HG03103 (cell line): ENCODE measurements around the gene AGAP1.

Experiments used
- ATAC-seq: cut with Tn5 transposase; IDR thresholded peaks from one replicate; pipeline ENCODE4 v1.9.1; 2021; ENCODE audit warnings: low read depth; ENCODE audit not compliant: unreplicated experiment

Gene AGAP1

DNA sequence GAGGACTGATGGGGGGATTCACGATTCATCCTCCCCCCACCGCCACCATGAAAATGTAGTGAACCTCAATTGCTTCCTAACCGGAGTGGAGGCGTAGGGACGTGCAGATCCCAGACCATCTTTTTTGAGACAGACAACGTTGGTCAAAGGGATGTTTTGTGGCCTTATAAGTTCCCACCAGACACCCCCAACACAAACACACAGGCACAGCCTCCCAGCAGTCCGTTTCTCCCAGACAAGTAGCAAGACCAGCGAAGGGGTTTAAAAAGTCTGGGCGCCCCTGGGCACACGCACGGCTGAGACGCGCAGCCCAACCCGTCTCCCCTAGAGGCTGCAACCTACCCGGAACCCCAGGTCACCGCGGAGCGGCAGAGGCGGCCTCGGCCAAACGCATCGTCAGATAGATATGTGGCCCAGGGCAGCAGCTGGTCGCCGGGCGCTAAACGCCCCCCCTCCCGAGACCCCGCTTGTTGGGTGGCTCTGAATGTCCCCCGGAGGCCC lies 673.0 kb downstream of the AGAP1 start:
- ATAC-seq = no peak

DNA sequence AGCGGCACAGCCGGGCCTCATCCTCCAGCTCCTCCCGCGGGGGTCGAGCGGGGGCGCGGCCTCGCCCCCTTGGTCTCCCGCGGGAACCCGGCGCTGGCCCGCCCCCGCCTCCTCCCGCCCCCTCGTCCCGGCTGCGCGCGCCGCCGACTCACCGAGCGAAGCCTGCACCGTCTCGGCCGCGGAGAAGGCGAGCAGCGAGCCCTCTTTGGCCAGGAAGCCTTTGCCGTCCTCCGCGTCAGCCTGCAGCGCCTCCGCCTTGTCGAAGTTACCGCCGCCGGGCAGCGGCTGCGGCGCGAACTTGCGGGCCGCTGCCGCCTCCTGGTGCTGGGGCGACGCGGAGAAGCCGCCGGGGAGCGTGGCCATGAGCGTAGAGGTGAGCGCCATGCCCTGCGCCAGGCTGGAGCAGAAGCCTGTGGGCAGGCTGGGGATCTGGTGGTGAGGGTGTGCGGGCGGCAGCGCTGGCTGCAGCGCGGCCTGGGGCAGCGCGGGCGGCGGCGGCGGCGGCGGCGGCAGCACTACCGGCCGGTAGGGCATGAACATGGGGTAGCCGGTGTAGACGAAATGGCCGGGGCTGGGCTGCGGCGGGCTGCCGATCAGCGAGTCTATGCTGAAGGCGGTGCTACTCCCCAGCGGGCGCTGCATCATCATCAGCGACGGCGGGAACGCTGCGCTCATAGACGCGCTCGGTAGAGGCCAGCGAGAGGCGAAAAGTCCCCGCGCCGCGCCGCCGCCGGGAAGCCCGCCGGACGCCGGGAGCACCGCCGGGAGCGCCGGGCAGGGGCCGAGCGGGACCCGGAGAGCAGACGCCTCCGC lies 673.7 kb downstream of the AGAP1 start:
- ATAC-seq = no peak

DNA sequence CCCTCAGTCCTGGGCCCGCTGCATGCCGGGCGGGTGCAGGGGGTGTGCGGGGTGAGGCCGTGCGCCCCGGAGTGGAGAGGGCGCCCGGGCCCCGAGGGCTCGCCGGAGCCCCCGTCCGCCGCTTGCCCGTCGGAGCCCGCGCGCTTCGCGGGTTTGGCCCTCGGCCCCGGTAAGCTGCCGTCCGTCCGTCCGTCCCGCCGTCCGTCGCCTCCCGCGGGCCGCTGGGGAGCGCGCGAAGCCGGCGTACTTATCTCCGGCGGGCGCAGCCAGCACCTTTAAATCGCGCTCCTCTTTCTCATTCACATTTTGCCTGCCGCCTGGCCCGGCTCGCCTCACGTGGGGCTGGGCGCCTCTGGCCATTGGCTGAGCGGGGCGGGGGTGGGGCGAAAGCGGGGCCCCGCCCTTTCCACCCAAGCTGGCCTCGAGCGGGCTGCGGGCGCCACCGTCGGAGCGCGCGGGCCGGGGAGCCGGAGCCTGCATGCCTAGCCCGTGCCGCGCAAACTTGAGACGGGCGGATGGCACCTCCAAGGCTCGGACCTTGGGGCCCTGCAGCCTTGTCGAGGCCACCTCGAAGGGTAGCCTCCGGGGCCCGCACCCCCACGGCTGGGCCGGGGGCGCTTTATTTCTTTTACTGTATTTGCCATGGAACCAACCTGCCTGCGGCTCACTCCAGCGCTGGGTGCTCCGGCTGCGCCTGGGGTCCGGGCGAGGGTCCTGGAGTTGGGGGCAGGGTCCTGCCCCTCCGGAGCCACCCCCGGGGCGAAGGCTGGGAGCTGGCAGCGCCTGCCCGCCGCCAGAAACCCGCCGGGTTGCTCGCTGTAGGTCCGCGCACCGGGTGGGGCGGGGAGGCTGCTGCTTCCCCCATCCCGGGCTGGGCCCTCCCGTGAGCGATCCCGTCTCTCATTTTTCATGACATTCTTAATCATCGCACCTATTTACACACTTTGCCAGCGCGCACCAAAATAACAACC lies 674.6 kb downstream of the AGAP1 start, which contains the start of gene GBX2:
Gene GBX2, minus strand, starts transcription at position 277 of the 971 bp plus-strand sequence. CDS start 415 bp downstream, outside the sequence.
- ATAC-seq = no peak

DNA sequence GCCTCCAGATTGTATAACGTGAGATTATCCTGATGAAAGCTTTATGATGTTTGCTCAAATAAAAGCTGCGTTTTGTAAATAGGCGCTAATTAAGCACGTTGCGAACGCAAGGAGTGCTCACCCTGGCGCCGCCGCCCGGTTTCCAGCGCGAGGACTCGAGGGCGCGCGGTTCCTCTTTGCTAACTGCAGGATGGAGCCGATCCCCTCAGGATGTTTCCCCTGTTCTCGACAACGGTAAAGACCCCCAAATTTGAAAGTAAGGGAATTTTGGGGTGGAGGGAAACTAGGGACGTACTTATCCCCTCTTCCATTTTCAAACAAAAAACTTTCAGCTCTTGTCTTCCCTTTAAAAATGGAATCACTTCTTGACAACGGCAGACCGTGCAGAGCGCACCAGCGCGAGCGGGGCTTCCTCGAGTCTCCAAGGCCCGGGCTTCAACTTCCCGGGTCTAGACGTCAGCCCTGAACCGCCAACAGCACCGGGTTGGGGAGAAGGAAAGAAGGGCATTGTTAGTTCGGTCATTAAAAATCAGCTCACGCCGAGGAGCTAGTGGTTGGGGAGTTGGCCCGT lies 675.4 kb downstream of the AGAP1 start:
- no peak for ATAC-seq

DNA sequence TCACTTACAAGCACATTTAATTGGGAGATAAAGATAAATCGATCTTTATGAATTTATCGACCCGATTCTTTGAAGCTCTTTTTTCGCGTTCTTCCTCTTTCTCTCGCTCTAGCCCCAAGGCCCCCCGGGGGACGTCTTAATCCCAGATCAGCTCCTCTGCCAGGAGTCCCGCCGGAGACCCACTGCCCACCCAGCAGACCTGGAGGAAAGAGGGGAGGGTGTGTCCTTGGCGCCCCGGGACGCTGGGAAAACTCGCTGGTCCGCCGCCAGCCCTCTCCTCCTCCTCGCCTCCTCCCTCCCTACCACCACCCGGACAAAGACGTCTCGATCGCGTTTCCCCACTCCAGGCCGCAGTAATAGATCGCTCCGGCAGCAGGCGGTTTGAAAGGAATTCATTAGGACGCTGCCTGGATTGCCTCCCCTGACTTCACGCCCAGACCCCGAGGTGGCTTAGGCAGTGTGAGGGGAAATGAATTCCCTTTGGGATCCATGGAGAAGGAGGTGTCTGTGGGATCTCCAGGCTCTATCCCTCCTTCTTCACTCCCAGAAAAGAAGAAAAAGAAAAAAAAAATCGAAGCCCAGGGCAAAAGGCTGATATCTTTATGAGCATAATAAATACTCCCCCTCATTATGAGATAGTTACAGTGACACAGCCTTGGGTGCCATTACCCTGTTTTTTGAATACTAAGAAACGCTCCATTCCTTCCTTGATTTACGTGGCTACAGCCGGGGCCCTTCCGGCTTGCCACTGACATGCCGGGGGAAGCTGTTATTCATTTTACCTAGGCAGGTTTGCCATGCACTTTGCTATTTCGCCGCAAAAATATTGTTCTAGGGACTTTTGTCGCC lies 676.1 kb downstream of the AGAP1 start:
- no peak for ATAC-seq

DNA sequence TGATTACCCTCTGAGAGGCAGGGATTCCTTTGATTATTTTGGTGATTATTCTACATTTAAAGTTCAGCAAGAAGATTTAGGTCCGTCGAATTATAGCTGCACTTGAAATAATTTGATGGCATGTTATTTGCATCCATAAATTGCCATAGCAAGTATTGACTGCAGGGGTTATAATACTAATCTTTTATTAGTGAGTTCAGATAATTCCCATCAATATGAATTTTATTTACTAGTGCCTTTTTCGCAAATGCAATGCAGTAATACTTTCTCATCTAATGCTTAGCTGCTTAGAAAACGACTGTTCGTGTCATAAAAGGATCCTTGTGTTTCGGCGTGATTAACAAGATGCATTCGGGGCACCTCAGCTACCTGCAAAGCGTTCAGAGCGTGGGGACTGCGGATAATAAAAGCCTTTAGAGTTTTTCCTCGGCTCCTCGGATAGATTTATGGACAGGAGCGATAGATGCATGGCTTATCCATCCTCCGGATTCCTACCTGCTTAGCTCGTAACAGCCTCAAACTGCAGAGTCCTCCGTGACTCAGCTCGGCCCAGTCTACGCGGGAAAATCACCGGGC lies 676.8 kb downstream of the AGAP1 start:
- no peak for ATAC-seq

DNA sequence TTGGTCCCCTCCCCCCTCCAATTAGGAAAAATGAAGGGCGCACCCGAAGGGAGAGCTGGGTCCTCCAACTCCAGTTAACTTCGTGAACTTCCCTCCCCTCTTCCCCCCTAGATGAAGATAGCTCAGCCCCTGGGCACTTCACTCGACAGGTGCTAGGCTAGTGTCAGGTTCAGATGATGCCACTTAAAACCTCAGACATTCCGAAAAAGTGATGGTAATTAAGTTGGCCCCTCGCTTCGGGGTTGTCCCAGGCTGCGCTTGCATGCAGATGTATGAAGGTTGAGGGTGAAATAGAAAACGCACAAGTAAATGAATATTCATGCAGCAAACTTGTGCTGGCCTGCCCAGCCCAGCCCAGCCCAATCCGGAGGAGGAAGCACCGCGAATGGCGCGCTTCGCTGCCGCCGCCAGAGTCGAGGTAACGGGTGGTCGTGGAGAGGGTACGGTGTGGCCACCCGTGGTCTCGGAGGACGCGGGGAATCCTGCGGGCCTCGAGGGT lies 677.4 kb downstream of the AGAP1 start:
- ATAC-seq = no peak

DNA sequence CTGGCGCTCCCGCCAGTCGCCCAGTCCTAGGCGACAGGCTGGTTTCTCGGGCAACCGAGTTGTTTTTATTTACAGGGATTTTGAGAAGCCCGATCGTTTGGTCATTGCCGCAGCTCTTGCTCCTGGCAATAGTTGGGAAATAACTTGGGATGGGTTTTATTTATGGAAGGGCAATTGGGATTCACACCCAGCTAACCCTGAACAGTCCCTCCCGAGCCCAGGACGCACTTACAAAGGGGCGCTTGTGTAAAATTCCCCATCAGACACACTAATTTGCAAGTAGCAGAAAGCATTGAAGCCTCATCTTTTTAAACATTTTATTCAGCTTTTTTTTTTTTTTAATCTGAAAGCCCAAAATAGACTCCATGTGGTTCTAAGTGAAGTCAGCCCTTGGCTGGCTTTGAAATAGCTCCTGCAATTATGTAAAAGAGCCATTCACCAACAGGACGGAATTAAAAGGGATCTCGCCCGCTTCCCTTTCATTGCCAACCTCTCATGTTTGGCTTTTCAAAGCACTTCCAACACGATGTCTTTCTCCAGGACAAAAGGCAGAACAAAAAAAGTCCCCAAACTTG lies 677.9 kb downstream of the AGAP1 start:
- no peak for ATAC-seq

DNA sequence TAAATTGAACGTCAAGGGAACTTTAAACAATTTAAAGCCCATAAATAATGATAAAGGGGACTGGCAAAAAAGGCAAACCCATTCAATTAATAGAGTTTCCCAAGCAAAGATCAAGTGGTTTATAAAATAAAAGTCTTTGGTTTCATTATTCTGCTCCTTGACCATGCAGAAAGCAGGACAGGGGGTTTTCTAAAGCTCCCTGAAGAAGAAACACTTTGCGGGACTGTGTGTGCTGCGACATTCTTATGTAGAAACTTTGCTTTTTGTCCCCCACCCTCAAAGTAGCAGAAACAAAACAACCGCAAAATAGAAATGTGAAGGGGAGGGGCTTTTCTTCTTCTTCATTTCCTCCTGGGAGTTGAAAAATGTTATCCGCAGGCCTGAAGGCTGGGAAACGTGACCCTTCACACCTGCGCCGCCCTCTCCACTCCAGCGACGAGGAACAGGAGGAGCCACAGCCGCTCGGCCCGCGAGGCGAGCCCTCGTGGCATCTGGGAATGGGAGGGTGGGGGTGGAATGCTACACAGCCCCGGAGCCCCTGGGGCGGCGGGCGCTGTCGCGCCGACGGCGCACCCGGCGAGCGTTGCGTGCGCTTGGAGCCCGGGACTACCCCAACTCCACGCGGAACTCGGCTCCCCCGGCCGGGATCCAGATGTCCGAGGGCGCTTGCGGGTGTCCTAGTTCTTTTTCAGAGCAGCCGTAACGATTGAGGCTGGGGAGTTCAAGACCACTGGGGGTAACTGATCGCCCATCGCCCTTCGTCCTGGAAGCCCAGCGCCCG lies 678.6 kb downstream of the AGAP1 start:
- no peak for ATAC-seq

DNA sequence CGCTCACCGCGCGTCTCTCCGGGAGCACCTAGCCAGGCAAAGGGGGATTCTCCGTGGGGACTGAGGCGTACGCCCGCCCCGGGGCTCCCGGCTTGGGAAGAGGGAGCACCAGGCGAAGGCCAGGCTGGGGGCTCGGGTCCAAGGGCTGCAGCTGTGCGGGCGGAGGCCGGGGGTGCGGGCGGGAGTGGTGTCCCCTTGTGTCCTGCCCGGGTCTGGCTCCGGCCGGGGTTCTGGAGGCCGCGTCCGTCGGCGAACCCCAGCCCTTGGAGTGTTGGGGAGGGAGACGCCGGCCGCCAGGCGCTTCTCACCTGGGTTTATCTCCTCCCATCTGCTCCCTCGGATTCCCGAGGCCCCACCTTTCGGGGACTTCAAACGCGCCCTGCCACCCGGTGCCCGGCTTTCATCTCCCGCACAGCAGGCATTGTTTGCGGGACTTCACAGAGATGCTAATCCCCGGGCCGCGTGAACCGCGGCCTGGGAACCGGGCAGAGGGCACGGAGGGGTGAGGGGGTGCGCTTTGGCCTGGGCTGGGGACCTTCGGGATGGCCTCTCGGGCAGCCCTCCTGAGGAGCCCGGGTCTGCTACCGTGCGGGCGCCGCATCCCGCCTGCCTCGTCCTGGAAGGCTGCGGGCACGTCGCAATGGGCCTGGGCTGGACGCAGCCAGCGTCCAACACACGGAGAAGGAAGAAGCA lies 679.3 kb downstream of the AGAP1 start:
- no peak for ATAC-seq

DNA sequence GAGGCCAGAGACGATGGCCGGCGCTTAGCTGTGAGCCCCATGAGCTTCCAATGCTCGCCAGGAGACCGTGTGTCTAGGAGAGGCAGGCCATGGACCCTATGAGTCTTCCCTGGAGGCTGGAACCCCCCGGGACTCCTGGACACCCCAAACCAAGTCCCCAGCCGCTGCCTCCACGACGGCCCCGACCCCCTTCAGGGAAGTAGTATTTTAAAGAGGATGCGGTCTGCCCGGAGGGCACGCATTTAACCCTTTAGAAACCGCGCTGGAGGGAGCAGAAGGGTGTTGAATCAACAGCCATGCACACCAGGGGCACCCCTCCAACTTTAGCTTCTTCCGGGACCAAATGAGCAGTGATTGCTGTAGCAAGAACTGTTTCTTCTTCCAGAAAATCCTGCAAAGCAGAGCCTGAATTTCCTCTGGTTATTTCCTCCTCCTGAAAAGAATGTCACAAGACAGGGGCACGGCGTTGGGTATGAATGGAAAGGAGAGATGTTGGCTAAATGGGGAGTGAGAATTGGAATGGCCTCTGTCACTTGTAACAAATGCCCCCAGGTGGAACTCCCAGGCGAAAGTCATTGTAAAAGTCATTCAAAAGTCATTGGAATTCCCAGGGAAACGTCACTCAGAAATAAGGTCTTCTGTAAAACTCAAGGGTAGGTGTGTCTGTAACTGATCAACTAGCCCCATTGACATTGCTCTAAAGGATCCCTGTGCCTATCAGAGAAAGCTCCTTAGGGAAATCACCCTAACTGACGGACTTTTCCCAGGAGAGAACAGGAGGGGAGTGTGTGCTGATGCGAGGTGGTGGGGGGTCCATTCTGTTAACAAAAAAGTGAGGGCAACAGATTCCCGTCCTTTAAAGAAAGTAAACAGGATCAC lies 680.1 kb downstream of the AGAP1 start:
- ATAC-seq = no peak

DNA sequence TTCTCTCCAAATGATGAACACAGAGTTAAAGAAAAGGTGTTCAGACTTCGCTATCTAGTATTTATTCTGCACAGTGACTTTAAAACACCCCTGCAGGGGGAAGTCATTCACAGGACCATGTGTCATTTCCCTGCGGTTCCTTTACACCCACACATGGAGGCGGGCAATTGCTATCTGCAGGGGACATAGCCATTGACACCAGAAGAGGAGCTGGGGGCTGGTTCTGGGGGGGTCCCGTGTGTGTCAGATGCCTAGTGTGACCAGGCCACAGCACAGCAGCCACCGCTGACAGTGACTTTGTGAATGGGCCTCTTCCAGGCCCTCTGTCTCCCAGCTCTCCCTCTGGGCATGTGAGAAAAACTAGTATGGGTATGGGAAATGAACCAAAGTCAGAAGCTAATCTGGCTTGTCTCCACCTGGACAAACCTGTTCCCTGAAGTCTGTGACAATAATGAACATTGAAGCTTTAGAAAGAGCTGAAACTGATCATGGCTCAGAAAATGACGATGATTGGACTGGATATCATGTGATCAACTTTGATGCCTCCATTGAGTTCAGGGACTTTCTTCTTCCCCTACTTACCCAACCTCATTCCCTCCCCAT lies 681.8 kb downstream of the AGAP1 start:
- ATAC-seq = no peak

DNA sequence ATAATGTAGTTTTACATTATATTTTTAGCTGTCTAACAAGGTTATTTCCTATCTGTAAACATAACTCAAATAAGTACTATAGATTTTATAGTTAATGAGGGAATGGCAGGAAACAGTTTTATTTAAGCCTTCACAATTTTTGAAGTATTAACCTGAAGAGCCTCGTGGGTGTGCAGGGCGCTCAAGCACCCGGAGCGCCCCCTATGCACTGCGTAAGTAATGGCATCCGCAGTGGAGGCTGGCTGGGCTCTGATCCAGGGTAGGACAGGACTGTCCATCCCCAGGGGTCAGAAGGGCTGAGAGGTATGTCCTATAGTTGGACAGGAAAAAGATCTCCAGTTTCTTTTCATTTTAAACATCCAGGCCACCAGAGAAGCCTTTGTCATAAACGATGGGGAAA lies 682.6 kb downstream of the AGAP1 start:
- no peak for ATAC-seq

DNA sequence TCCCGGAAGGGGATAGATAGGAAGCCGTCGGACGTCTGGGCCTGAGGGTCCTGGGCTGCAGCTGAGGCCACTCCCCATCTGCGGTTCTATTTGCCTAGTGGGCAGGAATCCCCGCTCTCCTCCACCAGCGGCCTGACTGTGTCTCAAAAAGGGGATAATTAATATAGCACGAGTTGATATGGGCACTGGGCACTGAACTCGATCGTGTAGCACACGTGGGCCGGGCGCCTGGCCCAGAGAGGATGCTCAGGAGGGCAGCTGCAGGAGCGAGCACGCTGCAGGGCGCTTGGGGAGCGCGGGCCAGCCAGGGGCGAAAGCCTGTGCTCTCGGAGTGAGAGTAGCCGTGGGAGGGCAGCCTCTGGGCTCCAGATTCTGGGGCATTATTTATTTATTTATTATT lies 683.1 kb downstream of the AGAP1 start:
- ATAC-seq = no peak

DNA sequence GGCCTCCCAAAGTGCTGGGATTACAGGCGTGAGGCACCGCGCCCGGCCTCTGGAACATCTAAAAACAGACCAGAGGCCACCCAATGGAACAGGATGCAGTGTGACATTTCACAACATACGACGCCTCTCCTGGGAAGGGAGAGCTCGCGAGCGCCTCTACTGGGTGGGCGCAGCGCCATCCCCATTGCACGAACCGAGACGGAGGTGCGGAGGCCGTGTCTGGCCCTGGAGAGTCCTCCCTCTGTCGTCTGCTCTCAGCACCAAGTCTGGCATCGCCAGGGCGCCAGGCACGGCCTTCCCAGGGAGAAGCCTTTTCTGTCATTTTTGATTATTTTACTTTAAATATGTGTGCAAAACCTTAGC lies 683.7 kb downstream of the AGAP1 start:
- ATAC-seq = no peak
